Fibroblast of lung (primary cell): ENCODE data around the gene TENM3.

Experiments
- EZH2 ChIP-seq: IDR thresholded peaks from 2 replicates; pipeline ENCODE4 v1.5.1; 2012; ENCODE audit warnings: low read length, control low read depth, mild to moderate bottlenecking; ENCODE audit errors: missing control alignments
- TF ChIP-seq, protein P1 (sequence below), 2 donors: IDR thresholded peaks in 1 of 2; conservative IDR thresholded peaks in 1 of 2; 1 replicate in 1 of 2; 2 replicates in 1 of 2; pipeline ENCODE4 v1.5.1; 2011 to 2012; ENCODE audit warnings: low read length in 2 of 2, control low read depth in 1 of 2, inconsistent platforms in 1 of 2, low read depth in 1 of 2, mild to moderate bottlenecking in 1 of 2

DNA sequence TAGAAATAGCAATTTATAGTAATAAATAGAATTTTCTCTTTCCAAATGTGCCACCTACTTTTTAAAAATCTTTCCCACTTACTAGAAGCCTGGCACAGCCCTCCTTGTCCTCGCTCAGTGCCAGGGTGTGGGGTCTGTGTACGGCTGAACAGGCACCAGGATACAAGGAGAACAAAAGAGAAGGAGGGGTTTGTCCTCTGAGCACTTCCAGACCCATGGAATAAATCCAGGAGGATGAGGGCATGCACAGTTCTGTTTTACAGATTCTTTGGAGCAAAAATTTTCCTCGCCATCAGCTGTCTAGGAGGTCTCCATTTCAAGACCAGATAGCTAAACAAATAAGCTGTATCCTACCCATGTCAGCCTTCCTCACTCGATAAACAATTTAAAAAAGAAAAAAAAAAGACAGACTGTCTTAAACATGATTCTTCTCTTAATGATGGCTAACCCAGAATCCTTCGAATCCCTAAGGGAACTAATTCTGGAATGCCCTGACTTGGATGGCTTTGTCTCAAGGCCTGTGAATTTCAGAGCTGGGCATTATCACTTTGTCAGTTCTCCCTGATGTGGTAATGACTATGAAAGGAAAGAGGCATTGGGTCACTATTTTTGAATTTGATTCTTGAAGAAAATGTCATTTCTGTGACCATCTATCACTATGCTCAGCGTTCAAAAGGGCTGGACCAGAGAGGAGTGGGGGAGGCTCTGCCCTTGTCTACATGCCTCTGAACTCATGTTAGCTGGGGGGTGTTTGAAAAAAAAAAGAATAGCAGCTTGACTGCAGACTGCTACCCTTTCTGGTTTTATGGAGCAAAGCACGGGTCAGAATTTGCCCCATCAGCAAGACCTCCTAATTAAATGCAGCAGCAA, 523.0 kb downstream of the TENM3 start:
- TF ChIP-seq, protein P1, sequence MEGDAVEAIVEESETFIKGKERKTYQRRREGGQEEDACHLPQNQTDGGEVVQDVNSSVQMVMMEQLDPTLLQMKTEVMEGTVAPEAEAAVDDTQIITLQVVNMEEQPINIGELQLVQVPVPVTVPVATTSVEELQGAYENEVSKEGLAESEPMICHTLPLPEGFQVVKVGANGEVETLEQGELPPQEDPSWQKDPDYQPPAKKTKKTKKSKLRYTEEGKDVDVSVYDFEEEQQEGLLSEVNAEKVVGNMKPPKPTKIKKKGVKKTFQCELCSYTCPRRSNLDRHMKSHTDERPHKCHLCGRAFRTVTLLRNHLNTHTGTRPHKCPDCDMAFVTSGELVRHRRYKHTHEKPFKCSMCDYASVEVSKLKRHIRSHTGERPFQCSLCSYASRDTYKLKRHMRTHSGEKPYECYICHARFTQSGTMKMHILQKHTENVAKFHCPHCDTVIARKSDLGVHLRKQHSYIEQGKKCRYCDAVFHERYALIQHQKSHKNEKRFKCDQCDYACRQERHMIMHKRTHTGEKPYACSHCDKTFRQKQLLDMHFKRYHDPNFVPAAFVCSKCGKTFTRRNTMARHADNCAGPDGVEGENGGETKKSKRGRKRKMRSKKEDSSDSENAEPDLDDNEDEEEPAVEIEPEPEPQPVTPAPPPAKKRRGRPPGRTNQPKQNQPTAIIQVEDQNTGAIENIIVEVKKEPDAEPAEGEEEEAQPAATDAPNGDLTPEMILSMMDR (conservative IDR thresholded peaks at IDR 0.05 in 1 of 2, IDR thresholded peaks at IDR 0.05 in 1 of 2; ENCODE audit: low read depth in 1 of 2, low read length in 2 of 2) = no peak
- TF ChIP-seq EZH2 = no peak
